Breast epithelium (tissue), 3 donors: ENCODE data around the gene MALRD1.

ENCODE experiments used
- POLR2AphosphoS5 ChIP-seq, 3 donors: sonication (generic); formaldehyde crosslinking; IDR thresholded peaks; one replicate each; pipeline ENCODE4 v1.6.1; 2017; ENCODE audit warnings: antibody characterized with exemption in 3 of 3
- TF ChIP-seq, protein P1 (sequence below), 3 donors: fragments of 450-650 bp; IDR thresholded peaks; one replicate each; pipeline ENCODE4 v1.5.1; 2016 to 2017; ENCODE audit warnings: antibody characterized with exemption in 3 of 3, mild to moderate bottlenecking in 3 of 3, moderate library complexity in 3 of 3

DNA sequence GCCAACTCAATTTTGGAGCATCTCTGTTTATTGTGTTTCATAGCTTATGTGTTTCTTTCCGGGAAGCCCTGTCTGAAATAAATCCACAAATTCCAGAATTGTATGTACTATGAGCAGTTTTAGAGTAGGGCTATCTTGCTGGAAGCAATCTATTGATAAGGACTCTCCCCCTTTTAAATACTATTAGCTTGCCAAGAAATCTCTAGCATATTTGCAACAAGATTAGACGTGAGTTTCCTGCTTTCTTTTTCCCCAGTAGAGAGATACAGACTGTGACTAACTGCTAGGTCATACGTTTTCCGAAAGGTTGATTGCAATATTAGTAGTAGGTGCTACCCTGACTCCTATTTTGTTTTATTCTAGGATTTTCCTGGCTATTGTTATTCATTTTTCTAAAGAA lies 277.0 kb downstream of the MALRD1 start:
- TF ChIP-seq, protein P1, sequence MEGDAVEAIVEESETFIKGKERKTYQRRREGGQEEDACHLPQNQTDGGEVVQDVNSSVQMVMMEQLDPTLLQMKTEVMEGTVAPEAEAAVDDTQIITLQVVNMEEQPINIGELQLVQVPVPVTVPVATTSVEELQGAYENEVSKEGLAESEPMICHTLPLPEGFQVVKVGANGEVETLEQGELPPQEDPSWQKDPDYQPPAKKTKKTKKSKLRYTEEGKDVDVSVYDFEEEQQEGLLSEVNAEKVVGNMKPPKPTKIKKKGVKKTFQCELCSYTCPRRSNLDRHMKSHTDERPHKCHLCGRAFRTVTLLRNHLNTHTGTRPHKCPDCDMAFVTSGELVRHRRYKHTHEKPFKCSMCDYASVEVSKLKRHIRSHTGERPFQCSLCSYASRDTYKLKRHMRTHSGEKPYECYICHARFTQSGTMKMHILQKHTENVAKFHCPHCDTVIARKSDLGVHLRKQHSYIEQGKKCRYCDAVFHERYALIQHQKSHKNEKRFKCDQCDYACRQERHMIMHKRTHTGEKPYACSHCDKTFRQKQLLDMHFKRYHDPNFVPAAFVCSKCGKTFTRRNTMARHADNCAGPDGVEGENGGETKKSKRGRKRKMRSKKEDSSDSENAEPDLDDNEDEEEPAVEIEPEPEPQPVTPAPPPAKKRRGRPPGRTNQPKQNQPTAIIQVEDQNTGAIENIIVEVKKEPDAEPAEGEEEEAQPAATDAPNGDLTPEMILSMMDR (IDR thresholded peaks at IDR 0.05), result no peak
- TF ChIP-seq POLR2AphosphoS5 (IDR thresholded peaks at IDR 0.05), result no peak
